Left ventricle myocardium inferior (tissue), 1 donor: ENCODE data around the gene CMTM3. TPM values are rescaled to one million over a fixed set of nuclear protein-coding genes. Genes with fewer than 3 reads are reported as not detected.

Experiments
- DNase-seq: peaks from one replicate; pipeline ENCODE4 v3.0.0-alpha.2; 2020
- H3K27ac ChIP-seq: fragments of 200-600 bp; replicated peaks from 2 replicates; pipeline ENCODE4 v1.8.0; 2021
- H3K27me3 ChIP-seq: fragments of 200-600 bp; 2 replicates; pipeline ENCODE4 v1.8.0; 2021; ENCODE audit warnings: low read depth
- H3K36me3 ChIP-seq: fragments of 200-600 bp; 2 replicates; pipeline ENCODE4 v1.8.0; 2021
- H3K4me1 ChIP-seq: fragments of 200-600 bp; 2 replicates; pipeline ENCODE4 v1.8.0; 2021
- H3K4me3 ChIP-seq: fragments of 200-600 bp; 2 replicates; pipeline ENCODE4 v1.8.0; 2021; ENCODE audit warnings: mild to moderate bottlenecking, moderate library complexity
- H3K9me3 ChIP-seq: fragments of 200-600 bp; replicated peaks from 2 replicates; pipeline ENCODE4 v1.8.0; 2021
- intact Hi-C: fragments of 100-400 bp; cut with micrococcal nuclease; formaldehyde crosslinking; loops from one replicate; pipeline ENCODE4 v1.11.0; 2022
- total RNA-seq: library from RNA; stranded (reverse); fragmentation: NEBNext Ultra II Directional; extraction: Animal tissue kit (Norgen Biotek cat#: 25700); gene quantifications from one replicate; pipeline ENCODE4 v1.2.1, GENCODE V29; 2021
- TF ChIP-seq, protein P1 (sequence below): fragments of 200-600 bp; IDR thresholded peaks from 2 replicates; pipeline ENCODE4 v1.8.0; 2021; ENCODE audit warnings: antibody characterized with exemption, mild to moderate bottlenecking, borderline replicate concordance
- donor health status: DM: no; HTN: yes; CAD: no; lungs with severe emphysema.

Gene CMTM3
- total RNA-seq, 1 donor from 2014 or later: 8.3 TPM

DNA sequence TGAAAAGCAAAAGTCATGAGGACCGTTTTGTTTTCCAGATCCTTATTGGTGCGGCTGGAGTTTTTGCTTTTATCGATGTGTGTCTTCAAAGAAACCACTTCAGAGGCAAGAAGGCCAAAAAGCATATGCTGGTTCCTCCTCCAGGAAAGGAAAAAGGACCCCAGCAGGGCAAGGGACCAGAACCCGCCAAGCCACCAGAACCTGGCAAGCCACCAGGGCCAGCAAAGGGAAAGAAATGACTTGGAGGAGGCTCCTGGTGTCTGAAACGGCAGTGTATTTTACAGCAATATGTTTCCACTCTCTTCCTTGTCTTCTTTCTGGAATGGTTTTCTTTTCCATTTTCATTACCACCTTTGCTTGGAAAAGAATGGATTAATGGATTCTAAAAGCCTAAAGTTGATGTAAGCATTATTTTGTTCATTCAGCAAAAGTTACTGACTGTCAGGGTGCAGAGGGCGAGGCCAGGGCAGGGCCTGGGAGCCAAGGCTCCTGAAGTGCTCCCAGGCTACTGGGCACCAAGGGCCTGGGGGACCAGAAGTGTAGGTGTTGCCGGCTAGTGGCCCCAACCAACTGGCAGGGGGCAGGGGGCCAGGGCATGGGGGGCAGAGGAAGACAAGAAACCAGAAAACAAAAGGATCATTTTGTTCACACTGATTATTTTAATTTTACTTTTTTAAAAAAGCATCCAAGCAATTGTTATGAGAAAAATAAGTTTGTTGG, 16.5 kb upstream of the CMTM3 start:
- peak overlapping the region; percentile 38 for H3K4me3 ChIP-seq
- H3K27me3 ChIP-seq: no peaks in the 10 kb centered on the region
- intact Hi-C loops: no loop called here
- H3K9me3 ChIP-seq: no peaks in the 10 kb centered on the region
- H3K4me1 ChIP-seq: peaks cover 10% of the 10 kb centered on the region
- no peak for DNase-seq
- no peaks in the 10 kb centered on the region for H3K36me3 ChIP-seq
- TF ChIP-seq, protein P1, sequence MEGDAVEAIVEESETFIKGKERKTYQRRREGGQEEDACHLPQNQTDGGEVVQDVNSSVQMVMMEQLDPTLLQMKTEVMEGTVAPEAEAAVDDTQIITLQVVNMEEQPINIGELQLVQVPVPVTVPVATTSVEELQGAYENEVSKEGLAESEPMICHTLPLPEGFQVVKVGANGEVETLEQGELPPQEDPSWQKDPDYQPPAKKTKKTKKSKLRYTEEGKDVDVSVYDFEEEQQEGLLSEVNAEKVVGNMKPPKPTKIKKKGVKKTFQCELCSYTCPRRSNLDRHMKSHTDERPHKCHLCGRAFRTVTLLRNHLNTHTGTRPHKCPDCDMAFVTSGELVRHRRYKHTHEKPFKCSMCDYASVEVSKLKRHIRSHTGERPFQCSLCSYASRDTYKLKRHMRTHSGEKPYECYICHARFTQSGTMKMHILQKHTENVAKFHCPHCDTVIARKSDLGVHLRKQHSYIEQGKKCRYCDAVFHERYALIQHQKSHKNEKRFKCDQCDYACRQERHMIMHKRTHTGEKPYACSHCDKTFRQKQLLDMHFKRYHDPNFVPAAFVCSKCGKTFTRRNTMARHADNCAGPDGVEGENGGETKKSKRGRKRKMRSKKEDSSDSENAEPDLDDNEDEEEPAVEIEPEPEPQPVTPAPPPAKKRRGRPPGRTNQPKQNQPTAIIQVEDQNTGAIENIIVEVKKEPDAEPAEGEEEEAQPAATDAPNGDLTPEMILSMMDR: no peak
- no peak overlapping the region for H3K27ac ChIP-seq

GRCh38 chr16:66588981-66589713, 15.4 kb upstream of the CMTM3 start:
- no peak for DNase-seq

DNA sequence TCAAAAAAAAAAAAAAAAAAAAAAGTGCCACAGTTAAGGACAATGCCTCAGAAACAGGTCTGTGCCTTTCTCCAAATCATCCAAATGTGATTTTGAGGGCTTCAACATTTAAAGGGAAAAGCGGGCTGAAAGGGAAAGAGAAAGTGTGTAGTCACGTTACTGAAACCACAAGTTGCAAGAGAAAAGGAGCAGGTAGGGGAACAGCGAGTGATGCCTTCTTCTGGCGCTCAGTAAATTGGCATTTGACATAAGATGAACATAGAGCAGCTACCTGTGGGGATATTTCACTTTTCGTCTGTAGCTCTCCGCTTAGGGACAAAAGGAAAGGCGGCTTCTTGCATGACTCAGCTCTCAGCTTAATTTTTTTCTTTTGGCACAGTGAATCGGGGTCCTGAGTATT, 14.2 kb upstream of the CMTM3 start:
- H3K27me3 ChIP-seq: no peaks in the 10 kb centered on the region
- TF ChIP-seq, protein P1: no peak
- no peak for DNase-seq
- intact Hi-C loops: no loop called here
- H3K9me3 ChIP-seq: no peaks in the 10 kb centered on the region
- H3K27ac ChIP-seq: no peak overlapping the region
- peaks cover 8% of the 10 kb centered on the region for H3K4me1 ChIP-seq
- no peak overlapping the region for H3K4me3 ChIP-seq
- H3K36me3 ChIP-seq: no peaks in the 10 kb centered on the region

More at GRCh38 chr16:66588981-66589713, 15.4 kb upstream of the CMTM3 start:
- no peaks in the 10 kb centered on the region for H3K36me3 ChIP-seq
- no peak overlapping the region for H3K27ac ChIP-seq
- H3K4me1 ChIP-seq: peaks cover 10% of the 10 kb centered on the region
- H3K4me3 ChIP-seq: no peak overlapping the region
- TF ChIP-seq, protein P1: peak; percentile 59
- H3K27me3 ChIP-seq: no peaks in the 10 kb centered on the region
- intact Hi-C loops: no loop called here
- no peaks in the 10 kb centered on the region for H3K9me3 ChIP-seq

GRCh38 chr16:66591018-66591417, 13.5 kb upstream of the CMTM3 start:
- Histone ChIP-seq H3K4me3 (no peak overlapping the region), H3K36me3 (no peaks in the 10 kb centered on the region), H3K4me1 (peaks cover under 1% of the 10 kb centered on the region), H3K27me3 (no peaks in the 10 kb centered on the region), H3K27ac (no peak overlapping the region), H3K9me3 (no peaks in the 10 kb centered on the region)
- DNase-seq: no peak
- TF ChIP-seq, protein P1: no peak
- intact Hi-C loops: no loop called here

- TF ChIP-seq, protein P1: no peak
- intact Hi-C loops: no loop called here
These were observed 12.3 kb upstream of the CMTM3 start for GRCh38 chr16:66592241-66592640.

More at GRCh38 chr16:66592241-66592640, 12.3 kb upstream of the CMTM3 start:
- no peak overlapping the region for H3K4me3 ChIP-seq
- H3K27ac ChIP-seq: no peak overlapping the region
- H3K4me1 ChIP-seq: no peaks in the 10 kb centered on the region
- no peak for DNase-seq
- no peaks in the 10 kb centered on the region for H3K27me3 ChIP-seq
- H3K36me3 ChIP-seq: no peaks in the 10 kb centered on the region
- no peaks in the 10 kb centered on the region for H3K9me3 ChIP-seq
